Endothelial cell of umbilical vein (primary cell): ENCODE data around the gene LPP. TPM values are rescaled to one million over a fixed set of nuclear protein-coding genes. Genes with fewer than 3 reads are reported as not detected.

Source experiments
- BruUV-seq: library from RNA; stranded (reverse); fragments of 400-500 nt; replicated peaks from 2 replicates; lab custom pipeline; 2021; lab: Mats Ljungman, UMichigan
- CTCF ChIA-PET: fragments of 300-600, 350-600 bp; sonication (Branson Sonifier 250); formaldehyde crosslinking; loops from one replicate; lab custom pipeline; 2021; ENCODE audit warnings: antibody characterized with exemption, inconsistent platforms; lab: Charles Lee
- POLR2A ChIA-PET: fragments of 300-600, 350-600 bp; sonication (Branson Sonifier 250); formaldehyde crosslinking; loops from one replicate; lab custom pipeline; 2021; ENCODE audit warnings: antibody characterized with exemption, inconsistent platforms; lab: Charles Lee
- DNase-seq: peaks from one replicate; pipeline ENCODE4 v3.0.0-alpha.2; 2011; ENCODE audit warnings: low read depth, low spot score
- FAIRE-seq: peaks from 2 replicates; lab custom pipeline; 2011; peaks lifted over from hg19 to GRCh38; lab: Jason Lieb, UNC
- H2AFZ ChIP-seq: 2 replicates; pipeline ENCODE4 v1.6.0; 2012; ENCODE audit warnings: low read depth, low read length, control low read depth, inconsistent platforms
- H3K27ac ChIP-seq: 2 replicates; pipeline ENCODE4 v1.5.1; 2011; ENCODE audit warnings: low read depth, mild to moderate bottlenecking, control low read depth, low read length, moderate library complexity; ENCODE audit not compliant: insufficient read depth
- H3K27me3 ChIP-seq, 2 experiments: 2 replicates each; pipeline versions ENCODE4 v1.6.0 to v1.6.1; 2011; ENCODE audit warnings: low read length in 2 of 2, mixed read lengths in 1 of 2; ENCODE audit not compliant: control insufficient read depth in 2 of 2, insufficient read depth in 2 of 2
- H3K36me3 ChIP-seq, 2 experiments: 2 replicates in 1 of 2; 3 replicates in 1 of 2; pipeline ENCODE4 v1.5.1; 2011; ENCODE audit warnings: low read length in 2 of 2, mild to moderate bottlenecking in 1 of 2, moderate library complexity in 1 of 2; ENCODE audit not compliant: control insufficient read depth in 2 of 2, insufficient read depth in 2 of 2; ENCODE audit errors: extremely low read depth in 1 of 2
- H3K4me1 ChIP-seq: 3 replicates; pipeline ENCODE4 v1.5.1; 2011; ENCODE audit warnings: mild to moderate bottlenecking, low read length; ENCODE audit not compliant: control insufficient read depth, insufficient read depth; ENCODE audit errors: extremely low read depth
- H3K4me2 ChIP-seq: 2 replicates; pipeline ENCODE4 v1.6.1; 2011; ENCODE audit warnings: low read length, control low read depth, mixed read lengths; ENCODE audit not compliant: insufficient read depth
- H3K4me3 ChIP-seq, 3 experiments: fragments of 200-600 bp in 1 of 3; sonication (generic), shearing (Covaris generic) in 1 of 3; replicated peaks in 1 of 3; 2 replicates each; pipeline ENCODE4 v1.5.1; 2011 to 2016; ENCODE audit warnings: control low read depth in 3 of 3, low read length in 3 of 3, mild to moderate bottlenecking in 2 of 3, inconsistent platforms in 1 of 3, low read depth in 1 of 3, moderate library complexity in 1 of 3; ENCODE audit not compliant: insufficient read depth in 1 of 3
- H3K79me2 ChIP-seq: 2 replicates; pipeline ENCODE4 v1.6.0; 2012; ENCODE audit warnings: low read length, inconsistent platforms; ENCODE audit not compliant: control insufficient read depth, insufficient read depth
- H3K9ac ChIP-seq: replicated peaks from 2 replicates; pipeline ENCODE3; 2011; ENCODE audit warnings: low read length, control low read depth; ENCODE audit not compliant: insufficient read depth; ENCODE audit errors: extremely low read depth
- H3K9me1 ChIP-seq: replicated peaks from 3 replicates; pipeline ENCODE4 v1.6.0; 2011; ENCODE audit warnings: mild to moderate bottlenecking, low read length; ENCODE audit not compliant: control insufficient read depth, insufficient read depth; ENCODE audit errors: extremely low read depth
- H3K9me3 ChIP-seq: replicated peaks from 2 replicates; pipeline ENCODE4 v1.5.1; 2012; ENCODE audit warnings: low read length, inconsistent platforms; ENCODE audit not compliant: control insufficient read depth, insufficient read depth
- H4K20me1 ChIP-seq: replicated peaks from 2 replicates; pipeline ENCODE3; 2011; ENCODE audit warnings: mild to moderate bottlenecking, low read length; ENCODE audit not compliant: control insufficient read depth, insufficient read depth; ENCODE audit errors: extremely low read depth
- CTCF ChIP-seq, 2 donors: IDR thresholded peaks; 1 replicate in 1 of 2; 2 replicates in 1 of 2; pipeline ENCODE4 v1.5.1; 2011; ENCODE audit warnings: low read length in 2 of 2, mild to moderate bottlenecking in 2 of 2, moderate library complexity in 2 of 2, control low read depth in 1 of 2, inconsistent platforms in 1 of 2, low read depth in 1 of 2; ENCODE audit not compliant: insufficient read depth in 1 of 2; ENCODE audit errors: extremely low read depth in 1 of 2
- EZH2 ChIP-seq: IDR thresholded peaks from 2 replicates; pipeline ENCODE4 v1.6.1; 2012; ENCODE audit warnings: borderline replicate concordance, low read depth, mild to moderate bottlenecking, moderate library complexity, low read length, inconsistent platforms; ENCODE audit not compliant: severe bottlenecking
- FOS ChIP-seq: IDR thresholded peaks from 2 replicates; pipeline ENCODE4 v1.6.1; 2011; ENCODE audit warnings: mild to moderate bottlenecking, low read length, moderate library complexity, borderline replicate concordance; ENCODE audit not compliant: insufficient read depth
- GATA2 ChIP-seq: IDR thresholded peaks from 2 replicates; pipeline ENCODE4 v1.7.0; 2011; ENCODE audit warnings: low read depth, mild to moderate bottlenecking, moderate library complexity, mixed read lengths, low read length; ENCODE audit not compliant: insufficient read length, insufficient read depth
- JUN ChIP-seq: IDR thresholded peaks from 2 replicates; pipeline ENCODE4 v1.6.1; 2011; ENCODE audit warnings: borderline replicate concordance, low read depth; ENCODE audit not compliant: insufficient read length, insufficient read depth
- MAX ChIP-seq: IDR thresholded peaks from 2 replicates; pipeline ENCODE4 v1.6.1; 2011; ENCODE audit not compliant: insufficient read depth, insufficient read length
- MYC ChIP-seq: IDR thresholded peaks from one replicate; pipeline ENCODE4 v1.6.1; 2011; ENCODE audit warnings: mild to moderate bottlenecking, low read depth, low read length
- POLR2A ChIP-seq: IDR thresholded peaks from 2 replicates; pipeline ENCODE4 v1.6.1; 2012; ENCODE audit warnings: low read depth, mild to moderate bottlenecking, control low read depth, low read length
- POLR2AphosphoS5 ChIP-seq: IDR thresholded peaks from 2 replicates; pipeline ENCODE4 v1.6.1; 2012; ENCODE audit warnings: low read depth, mild to moderate bottlenecking, control low read depth, low read length, moderate library complexity; ENCODE audit not compliant: insufficient read depth
- dilution Hi-C: fragments of 300-500 bp; cut with MboI; formaldehyde crosslinking; loops from one replicate; pipeline ENCODE4 v1.15.0; 2019; ENCODE audit warnings: low sequenced_read_pairs; ENCODE audit not compliant: extremely low pct_ligation_motif_present
- intact Hi-C: fragments of 100-400 bp; cut with micrococcal nuclease; formaldehyde crosslinking; loops from one replicate; pipeline ENCODE4 v1.10.0; 2022
- polyA plus RNA-seq, 4 experiments: library from polyadenylated mRNA; depleted of rRNA in 3 of 4; stranded (reverse) in 3 of 4; unstranded in 1 of 4; fragments of >200 nt; gene quantifications; 2 replicates each; pipeline versions ENCODE4 v1.2.1 to v1.2.3, GENCODE V29; 2011 to 2012; ENCODE audit warnings: missing spikeins in 1 of 4
- total RNA-seq: library from RNA; stranded (reverse); gene quantifications from 2 replicates; pipeline ENCODE4 v1.2.3, GENCODE V29; 2021

The LPP gene
- total and polyA plus RNA-seq, 2 donors (not counting 3 experiments of a cell fraction or from before 2014, with no cell fraction given) = 16.9 to 153 TPM

- ChIA-PET POLR2A (no interaction called here), CTCF (no interaction called here)
- no peak overlapping the region for H3K9ac ChIP-seq
- H2AFZ ChIP-seq = no peak overlapping the region
- no peaks in the 10 kb centered on the region for H3K9me3 ChIP-seq
- H3K27ac ChIP-seq = no peak overlapping the region
- no peak overlapping the region for H3K4me3 ChIP-seq
- H3K79me2 ChIP-seq = no peaks in the 10 kb centered on the region
- no TSS peak for BruUV-seq
- H3K36me3 ChIP-seq = no peaks in the 10 kb centered on the region
- FAIRE-seq = no peak
- H3K4me2 ChIP-seq = no peak overlapping the region
- no peak for DNase-seq
- no peak for TF ChIP-seq EZH2
- TF ChIP-seq GATA2 = no peak
- no peak for TF ChIP-seq MAX
- no peak for TF ChIP-seq CTCF (IDR thresholded peaks at IDR 0.05; ENCODE audit: extremely low read depth in 1 of 2, insufficient read depth in 1 of 2, low read depth in 1 of 2, low read length in 2 of 2)
- no peak for TF ChIP-seq POLR2A
- TF ChIP-seq POLR2AphosphoS5 = no peak
- TF ChIP-seq FOS = no peak
- no peak for TF ChIP-seq MYC
- TF ChIP-seq JUN = no peak
- dilution Hi-C loops (no loop called here), intact Hi-C loops (no loop called here)
- H3K4me1 ChIP-seq = no peaks in the 10 kb centered on the region
- no peaks in the 10 kb centered on the region for H4K20me1 ChIP-seq
- no peaks in the 10 kb centered on the region for H3K27me3 ChIP-seq
- no peaks in the 10 kb centered on the region for H3K9me1 ChIP-seq
These were observed 421.5 kb downstream of the LPP start for GRCh38 chr3:188575501-188575900.
